A172 (cell line): ENCODE data around the gene TMSB4X. TPM values are rescaled to one million over a fixed set of nuclear protein-coding genes. Genes with fewer than 3 reads are reported as not detected.

Experiments
- DNase-seq: peaks from one replicate; pipeline ENCODE4 v3.0.0-alpha.2; 2015; ENCODE audit warnings: low spot score
- total RNA-seq: library from RNA; depleted of rRNA; stranded (reverse); fragments of >200 nt; shearing (Covaris generic); gene quantifications from 2 replicates; pipeline ENCODE4 v1.2.3, GENCODE V29; 2014; rRNA removed

Gene TMSB4X
- total RNA-seq, 1 experiment from 2014 or later: 16,946 TPM

DNA sequence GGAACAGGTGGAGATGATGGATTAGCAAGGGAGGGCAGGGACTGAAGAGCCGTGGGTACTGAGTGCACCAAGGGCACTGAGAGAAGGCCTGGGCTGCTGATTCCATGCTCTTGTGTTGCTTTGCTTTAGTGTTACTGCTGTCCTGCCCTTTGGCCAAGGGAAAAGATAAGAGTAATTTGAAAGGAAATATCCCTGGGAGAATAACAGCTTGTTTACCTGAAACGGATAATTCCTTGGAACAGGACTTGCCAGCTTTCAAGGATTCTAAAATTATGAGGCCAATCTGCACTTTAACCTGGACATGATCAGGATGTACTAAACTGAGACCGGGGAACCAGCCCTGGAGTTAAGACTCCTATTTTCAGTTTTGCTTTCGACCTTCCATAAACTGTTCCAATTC, 49.1 kb downstream of the TMSB4X start:
- DNase-seq: no peak

- DNase-seq: no peak
Observed at GRCh38 chrX:13024986-13025385, 50.1 kb downstream of the TMSB4X start.

Other genes with a start within 250 kb of the TMSB4X start
- 60.9 and 80.7 TPM in 2 replicates for gene PRPS2, start 183.7 kb upstream of the TMSB4X start, total RNA-seq
- gene TLR7, start 108.0 kb upstream of the TMSB4X start, total RNA-seq: not detected in 2 replicates
- not detected in 2 replicates for gene TLR8, start 68.5 kb upstream of the TMSB4X start, total RNA-seq
- gene FAM9C, start 69.5 kb downstream of the TMSB4X start, total RNA-seq: not detected in 2 replicates